GM12878 (cell line): Measurements from ENCODE around the gene ULK4. TPM values are rescaled to one million over a fixed set of nuclear protein-coding genes. Genes with fewer than 3 reads are reported as not detected.

Source experiments
- BCL11A ChIP-seq: IDR thresholded peaks from 2 replicates; pipeline ENCODE4 v1.6.1; 2011; ENCODE audit warnings: low read depth, low read length
- BRCA1 ChIP-seq: IDR thresholded peaks from 2 replicates; pipeline ENCODE4 v1.6.1; 2011; ENCODE audit warnings: low read depth, low read length, improper control_type of control experiment
- CBX5 ChIP-seq: sonication (generic); IDR thresholded peaks from 2 replicates; pipeline ENCODE4 v1.6.1; 2016; ENCODE audit warnings: low read depth, moderate library complexity, mild to moderate bottlenecking, inconsistent platforms
- CEBPZ ChIP-seq: fragments of 150-350 bp; IDR thresholded peaks from 2 replicates; pipeline ENCODE4 v1.6.1; 2016; ENCODE audit warnings: low read depth, low read length
- DPF2 ChIP-seq: fragments of 450-650 bp; IDR thresholded peaks from 2 replicates; pipeline ENCODE4 v1.6.1; 2017; ENCODE audit warnings: mild to moderate bottlenecking
- EZH2 ChIP-seq: IDR thresholded peaks from 2 replicates; pipeline ENCODE4 v1.6.1; 2012; ENCODE audit warnings: low read depth, mild to moderate bottlenecking, control low read depth, inconsistent platforms, low read length, borderline replicate concordance; ENCODE audit not compliant: control insufficient read depth
- FOXK2 ChIP-seq: fragments of 450-650 bp; IDR thresholded peaks from 2 replicates; pipeline ENCODE4 v1.6.1; 2017; ENCODE audit warnings: mild to moderate bottlenecking, moderate library complexity
- IRF4 ChIP-seq: IDR thresholded peaks from 2 replicates; pipeline ENCODE4 v1.6.1; 2011; ENCODE audit warnings: low read depth, low read length
- MEF2A ChIP-seq: IDR thresholded peaks from 2 replicates; pipeline ENCODE4 v1.6.1; 2011; ENCODE audit warnings: low read depth, mild to moderate bottlenecking, low read length, moderate library complexity; ENCODE audit not compliant: insufficient read depth
- RB1 ChIP-seq: fragments of 450-650 bp; formaldehyde crosslinking; IDR thresholded peaks from 2 replicates; pipeline ENCODE4 v1.6.1; 2017; ENCODE audit warnings: mild to moderate bottlenecking, borderline replicate concordance
- RELA ChIP-seq: fragments of 450-650 bp; IDR thresholded peaks from 2 replicates; pipeline ENCODE4 v1.8.0; 2014; ENCODE audit warnings: borderline replicate concordance; ENCODE audit not compliant: partially characterized antibody
- RELB ChIP-seq: fragments of 450-650 bp; IDR thresholded peaks from 2 replicates; pipeline ENCODE4 v1.6.1; 2017; ENCODE audit warnings: low read depth, mild to moderate bottlenecking, moderate library complexity
- SMC3 ChIP-seq: IDR thresholded peaks from 2 replicates; pipeline ENCODE4 v1.6.1; 2011; ENCODE audit warnings: low read length, improper control_type of control experiment, borderline replicate concordance
- ZNF592 ChIP-seq: fragments of 450-650 bp; IDR thresholded peaks from 2 replicates; pipeline ENCODE4 v1.6.1; 2017; ENCODE audit warnings: mild to moderate bottlenecking, moderate library complexity
- polyA plus RNA-seq, 11 experiments: library from polyadenylated mRNA; depleted of rRNA in 4 of 11; unstranded in 6 of 11; stranded (reverse) in 5 of 11; fragments of >200 nt; fragmentation: Nextera tagmentation in 4 of 11; fragmentation: Illumina TruSeq in 1 of 11; extraction: Ambion mirVana in 4 of 11; extraction: Trizol in 1 of 11; gene quantifications; 1 replicate in 1 of 11; 2 replicates in 10 of 11; pipeline versions ENCODE4 v1.2.1 to v1.2.3, GENCODE V29; 2011 to 2016; ENCODE audit warnings: inconsistent platforms in 2 of 11, missing spikeins in 2 of 11, low read depth in 1 of 11
- total RNA-seq, 4 experiments: library from RNA; depleted of rRNA in 3 of 4; stranded (reverse); fragments of >200 nt in 3 of 4; fragmentation: Illumina TruSeq in 1 of 4; extraction: Trizol in 1 of 4; gene quantifications; 2 replicates each; pipeline versions ENCODE4 v1.2.1 to v1.2.3, GENCODE V29; 2013 to 2021

Gene ULK4
- total and polyA plus RNA-seq, 10 of the 15 experiments (the other 5 are each of a cell fraction or from before 2014, with no cell fraction given) = 3.5 to 7.6 (median 6.3) TPM

GRCh38 chr3:41836360-41837134 is 125.4 kb downstream of the ULK4 start (continued):
- TF ChIP-seq RELB (no peak), RELA (no peak), BCL11A (peak; percentile 86), CBX5 (no peak), DPF2 (no peak), MEF2A (0 out of 2 replicates have a peak, but pooled peaks have one; percentile 54), IRF4 (peak; percentile 94), ZNF592 (no peak), BRCA1 (no peak), RB1 (no peak), CEBPZ (no peak), SMC3 (no peak), EZH2 (no peak), FOXK2 (no peak)
